Measurements from ENCODE around the gene TMEM198. TPM values are rescaled to one million over a fixed set of nuclear protein-coding genes. Genes with fewer than 3 reads are reported as not detected.

Gene TMEM198
- total and polyA plus RNA-seq, 2 of the 4 experiments (the other 2 are of a cell fraction): 0.18 to 2.2 TPM

GRCh38 chr2:219495531-219496122 is 48.2 kb upstream of the TMEM198 start:
- dilution Hi-C loops (cut with HindIII; ENCODE audit: low sequenced_read_pairs, unreplicated experiment): no loop called here
- Histone ChIP-seq H3K14ac (replicated peaks; ENCODE audit: low read depth, low read length) (no peak overlapping the region), H3K18ac (ENCODE audit: low read depth, low read length) (no peak overlapping the region), H3K27me3 (ENCODE audit: control insufficient read depth, insufficient read depth, low read length) (no peaks in the 10 kb centered on the region; the same call in 1 of the 2 replicates), H3K79me1 (ENCODE audit: low read depth in 1 of 2, low read length in 2 of 2) (peaks cover 14 to 19% of the 10 kb centered on the region in 2 experiments), H2AFZ (replicated peaks; ENCODE audit: low read length, poor library complexity) (peak overlapping the region; percentile 73), H2BK15ac (ENCODE audit: low read depth, low read length) (no peak overlapping the region), H4K8ac (ENCODE audit: low read depth in 2 of 2, low read length in 2 of 2) (peak overlapping the region in 1 of 2 experiments; percentile 11; a peak in 1 of 4 replicates), H3K4me3 (ENCODE audit: insufficient read depth, low read depth, low read length) (no peak overlapping the region), H2BK120ac (ENCODE audit: low read depth, low read length) (no peak overlapping the region), H3K36me3 (ENCODE audit: control insufficient read depth, insufficient read depth, low read length) (peaks cover 12% of the 10 kb centered on the region; the same call in 1 of the 2 replicates), H3K4me1 (ENCODE audit: control insufficient read depth, insufficient read depth, low read length) (peaks cover 15% of the 10 kb centered on the region), H3K4me2 (ENCODE audit: low read depth, low read length) (no peak overlapping the region), H2BK5ac (ENCODE audit: low read depth, low read length, poor library complexity, severe bottlenecking) (no peak overlapping the region), H4K5ac (ENCODE audit: low read depth, low read length) (no peak overlapping the region), H4K20me1 (ENCODE audit: insufficient read depth, low read length) (no peaks in the 10 kb centered on the region), H3K9me1 (ENCODE audit: insufficient read depth, low read length) (peaks cover 12% of the 10 kb centered on the region), H2AK9ac (replicated peaks; ENCODE audit: low read depth, low read length, poor library complexity) (peak overlapping the region; percentile 48), H3K23ac (ENCODE audit: low read depth, low read length) (no peak overlapping the region), H3K56ac (ENCODE audit: extremely low read depth, insufficient read depth, low read length) (no peak overlapping the region), H2AK5ac (ENCODE audit: low read depth, low read length) (peak overlapping the region; percentile 38), H3K4ac (ENCODE audit: low read depth, low read length) (no peak overlapping the region), H2BK20ac (ENCODE audit: low read depth, low read length) (no peak overlapping the region), H4K91ac (ENCODE audit: insufficient read depth, low read depth, low read length) (no peak overlapping the region), H3K9me3 (ENCODE audit: control insufficient read depth, insufficient read depth, low read length) (no peaks in the 10 kb centered on the region), H3K9ac (ENCODE audit: low read depth, low read length) (0 out of 2 replicates have a peak overlapping the region, but pooled peaks have one; percentile 8), H3K27ac (ENCODE audit: insufficient read depth, low read length) (no peak overlapping the region)
- ChIA-PET POLR2A (ENCODE audit: unreplicated experiment) (no interaction called here), CTCF (interaction anchor here (0.6 to 2.0 kb wide), 17 partner anchors 10 to 134 kb away, joined by 3 to 17 read pairs (median 4); no protein-coding TSS in a partner anchor)
- WGBS, 2 experiments (ENCODE audit: extremely low coverage in 2 of 2, insufficient read length in 1 of 2): 61% methylated on average over 5 of the region's 14 CpGs; no CpG with 5 or more reads in 1 of the 2 experiments
- BruUV-seq (replicated peaks): no TSS peak
- intact Hi-C loops (cut with micrococcal nuclease): loop anchor here (1.0 kb wide), 1 partner anchor 35 kb away; no protein-coding TSS in a partner anchor
- ATAC-seq (ENCODE audit: low read depth): peak; percentile 24
- in situ Hi-C loops (cut with MboI; ENCODE audit: low sequenced_read_pairs): no loop called here
- peak; percentile 74 for DNase-seq
- 0 out of 2 replicates have a peak, but pooled peaks have one; percentile 33 for TF ChIP-seq MXI1 (IDR thresholded peaks at IDR 0.05; ENCODE audit: borderline replicate concordance, low read depth, low read length)
- TF ChIP-seq FOS (IDR thresholded peaks at IDR 0.05; ENCODE audit: low read depth, low read length): no peak
- no peak for TF ChIP-seq POLR2A (IDR thresholded peaks at IDR 0.05; ENCODE audit: low read depth, low read length)
- TF ChIP-seq ELK1 (IDR thresholded peaks at IDR 0.05; ENCODE audit: borderline replicate concordance, low read depth, low read length): no peak
- no peak for TF ChIP-seq CEBPB (IDR thresholded peaks at IDR 0.05; ENCODE audit: low read depth, low read length)
- TF ChIP-seq SMC3 (IDR thresholded peaks at IDR 0.05; ENCODE audit: low read depth, low read length): peak; percentile 68
- no peak for TF ChIP-seq CHD1 (IDR thresholded peaks at IDR 0.05; ENCODE audit: low read depth, low read length)
- TF ChIP-seq RAD21 (IDR thresholded peaks at IDR 0.05; ENCODE audit: low read length): peak; percentile 50
- no peak for TF ChIP-seq MAFK (IDR thresholded peaks at IDR 0.05; ENCODE audit: low read depth, low read length)
- peak; percentile 86; the same call in 1 of the 2 replicates for TF ChIP-seq MAZ (IDR thresholded peaks at IDR 0.05; ENCODE audit: borderline replicate concordance, low read depth, low read length)
- TF ChIP-seq USF2 (IDR thresholded peaks at IDR 0.05; ENCODE audit: low read depth, low read length): peak; percentile 94
- peak; percentile 72 for TF ChIP-seq CTCF (conservative IDR thresholded peaks at IDR 0.05; ENCODE audit: low read depth, low read length)
- TF ChIP-seq NFE2L2 (IDR thresholded peaks at IDR 0.05; ENCODE audit: low read depth, low read length): no peak
- TF ChIP-seq RFX5 (IDR thresholded peaks at IDR 0.05; ENCODE audit: low read depth, low read length): no peak
- TF ChIP-seq BHLHE40 (IDR thresholded peaks at IDR 0.05; ENCODE audit: low read depth, low read length): no peak

Measured in IMR-90 (cell line).